SK-N-SH (cell line): Measurements from ENCODE around the gene LENG8. TPM values are rescaled to one million over a fixed set of nuclear protein-coding genes. Genes with fewer than 3 reads are reported as not detected.

Experiments
- CTCF ChIA-PET: fragments of 300-600, 350-600 bp; formaldehyde crosslinking; extraction: SDS; loops from one replicate; lab custom pipeline; 2021; lab: Yijun Ruan, JAX
- POLR2A ChIA-PET: fragments of 350-600 bp; sonication (Branson Sonifier 250); formaldehyde crosslinking; extraction: SDS; loops from one replicate; lab custom pipeline; 2020; ENCODE audit warnings: antibody characterized with exemption, inconsistent platforms; lab: Yijun Ruan, JAX
- DNase-seq: peaks from one replicate; pipeline ENCODE4 v3.0.0; 2012
- H2AFZ ChIP-seq: fragments of 200-600 bp; sonication (generic); 2 replicates; pipeline ENCODE4 v1.8.1; 2016; ENCODE audit warnings: antibody characterized with exemption, mild to moderate bottlenecking, low read depth
- H3F3A ChIP-seq: fragments of 200-600 bp; sonication (generic); replicated peaks from 2 replicates; pipeline ENCODE3; 2016; ENCODE audit warnings: antibody characterized with exemption, mild to moderate bottlenecking; ENCODE audit not compliant: insufficient read depth
- H3K27ac ChIP-seq, 2 experiments: fragments of 200-500 bp in 1 of 2; fragments of 200-600 bp in 1 of 2; sonication (Bioruptor generic) in 1 of 2; sonication (generic), shearing (Covaris generic) in 1 of 2; 2 replicates each; pipeline versions ENCODE4 v1.5.1 to v1.6.1; 2014 to 2016; ENCODE audit warnings: low read depth in 2 of 2, inconsistent platforms in 1 of 2, low read length in 1 of 2, mild to moderate bottlenecking in 1 of 2, mixed read lengths in 1 of 2
- H3K27me3 ChIP-seq: fragments of 200-600 bp; sonication (generic), shearing (Covaris generic); 2 replicates; pipeline ENCODE4 v1.6.1; 2016; ENCODE audit warnings: mixed run types; ENCODE audit not compliant: insufficient read depth
- H3K36me3 ChIP-seq, 2 experiments: fragments of 200-500 bp in 1 of 2; fragments of 200-600 bp in 1 of 2; sonication (Bioruptor generic) in 1 of 2; sonication (generic) in 1 of 2; replicated peaks in 1 of 2; 2 replicates each; pipeline versions ENCODE3 to v1.5.1; 2014 to 2016; ENCODE audit warnings: low read length in 1 of 2, mild to moderate bottlenecking in 1 of 2; ENCODE audit not compliant: insufficient read depth in 2 of 2, control insufficient read depth in 1 of 2
- H3K4me1 ChIP-seq, 2 experiments: fragments of 200-500 bp in 1 of 2; fragments of 200-600 bp in 1 of 2; sonication (Bioruptor generic) in 1 of 2; sonication (generic), shearing (Covaris generic) in 1 of 2; 2 replicates each; pipeline versions ENCODE4 v1.5.1 to v1.6.1; 2014 to 2016; ENCODE audit warnings: low read depth in 1 of 2, low read length in 1 of 2, mixed run types in 1 of 2; ENCODE audit not compliant: insufficient read depth in 2 of 2, control insufficient read depth in 1 of 2
- H3K4me2 ChIP-seq: fragments of 200-600 bp; sonication (generic), shearing (Covaris generic); 2 replicates; pipeline ENCODE4 v1.6.1; 2017; ENCODE audit warnings: mixed run types
- H3K4me3 ChIP-seq, 2 experiments: fragments of 200-500 bp in 1 of 2; fragments of 200-600 bp in 1 of 2; sonication (Bioruptor generic) in 1 of 2; sonication (generic), shearing (Covaris generic) in 1 of 2; 2 replicates each; pipeline versions ENCODE4 v1.5.1 to v1.8.1; 2014 to 2016; ENCODE audit warnings: low read depth in 2 of 2, inconsistent platforms in 1 of 2, low read length in 1 of 2, mild to moderate bottlenecking in 1 of 2, mixed read lengths in 1 of 2, moderate library complexity in 1 of 2
- H3K79me2 ChIP-seq: fragments of 200-600 bp; sonication (generic); 2 replicates; pipeline ENCODE4 v1.8.1; 2017; ENCODE audit warnings: mild to moderate bottlenecking; ENCODE audit not compliant: insufficient read depth
- H3K9ac ChIP-seq: fragments of 200-600 bp; sonication (generic); 2 replicates; pipeline ENCODE4 v1.6.1; 2017; ENCODE audit warnings: mixed run types
- H3K9me2 ChIP-seq: fragments of 200-600 bp; sonication (generic); 2 replicates; pipeline ENCODE4 v1.6.1; 2017; ENCODE audit warnings: mixed run types
- H3K9me3 ChIP-seq: fragments of 200-600 bp; sonication (generic); 2 replicates; pipeline ENCODE4 v1.6.1; 2017; ENCODE audit warnings: mixed run types, mild to moderate bottlenecking, moderate library complexity
- H4K20me1 ChIP-seq: fragments of 200-600 bp; sonication (generic); 2 replicates; pipeline ENCODE4 v1.6.1; 2017; ENCODE audit warnings: mild to moderate bottlenecking, mixed run types; ENCODE audit not compliant: insufficient read depth
- CHD2 ChIP-seq: fragments of 150-350 bp; IDR thresholded peaks from 2 replicates; pipeline ENCODE4 v1.6.1; 2018; ENCODE audit warnings: low read length; ENCODE audit not compliant: partially characterized antibody
- EP300 ChIP-seq, 2 experiments: IDR thresholded peaks; 2 replicates each; pipeline versions ENCODE4 v1.4.0 to v1.6.1; 2012; ENCODE audit warnings: borderline replicate concordance in 1 of 2, low read depth in 1 of 2, low read length in 1 of 2
- FOXJ3 ChIP-seq: sonication (generic); formaldehyde crosslinking; IDR thresholded peaks from 2 replicates; pipeline ENCODE4 v1.5.1; 2020; ENCODE audit warnings: mild to moderate bottlenecking, missing genetic modification reagents
- GABPA ChIP-seq: IDR thresholded peaks from 2 replicates; pipeline ENCODE4 v1.4.0; 2012; ENCODE audit warnings: low read depth, mild to moderate bottlenecking
- POLR2AphosphoS5 ChIP-seq: IDR thresholded peaks from 2 replicates; pipeline ENCODE4 v1.6.1; 2012; ENCODE audit warnings: low read depth, low read length
- RAD21 ChIP-seq: IDR thresholded peaks from 2 replicates; pipeline ENCODE4 v1.6.1; 2012; ENCODE audit warnings: mild to moderate bottlenecking, low read length
- RFX5 ChIP-seq: IDR thresholded peaks from 2 replicates; pipeline ENCODE4 v1.6.1; 2012; ENCODE audit warnings: mild to moderate bottlenecking, improper control_type of control experiment, low read length
- TAF1 ChIP-seq: IDR thresholded peaks from 2 replicates; pipeline ENCODE4 v1.6.1; 2012; ENCODE audit warnings: low read depth, mild to moderate bottlenecking, low read length, moderate library complexity, borderline replicate concordance
- TCF12 ChIP-seq: IDR thresholded peaks from 2 replicates; pipeline ENCODE4 v1.4.0; 2012
- TEAD4 ChIP-seq: IDR thresholded peaks from 2 replicates; pipeline ENCODE4 v1.4.0; 2012; ENCODE audit warnings: mild to moderate bottlenecking, borderline replicate concordance; ENCODE audit not compliant: insufficient read depth
- YY1 ChIP-seq: IDR thresholded peaks from 2 replicates; pipeline ENCODE4 v1.4.0; 2012; ENCODE audit warnings: low read depth, mild to moderate bottlenecking
- WGBS: methylation state at CpG from one replicate; pipeline ENCODE4 v1.1.6; 2017; ENCODE audit warnings: low lambda C conversion rate; 5-methylcytosine and 5-hydroxymethylcytosine counted together
- polyA plus RNA-seq, 3 experiments: library from polyadenylated mRNA; depleted of rRNA; stranded (reverse); fragments of >200 nt; gene quantifications; 2 replicates each; pipeline ENCODE4 v1.2.3, GENCODE V29; 2012
- TF ChIP-seq, protein P1 (sequence below): fragments of 200-600 bp; sonication (generic); IDR thresholded peaks from 2 replicates; pipeline ENCODE4 v1.6.1; 2017; ENCODE audit warnings: antibody characterized with exemption, mild to moderate bottlenecking, moderate library complexity
- TF ChIP-seq, protein P2 (sequence below): IDR thresholded peaks from 2 replicates; pipeline ENCODE4 v1.4.0; 2012; ENCODE audit warnings: low read depth, borderline replicate concordance
- TF ChIP-seq, protein P3 (sequence below): IDR thresholded peaks from 2 replicates; pipeline ENCODE4 v1.6.1; 2012; ENCODE audit warnings: mild to moderate bottlenecking, low read depth, low read length, moderate library complexity

LENG8 gene
- polyA plus RNA-seq, 1 of the 3 experiments (the other 2 are of a cell fraction): 84.0 TPM

DNA sequence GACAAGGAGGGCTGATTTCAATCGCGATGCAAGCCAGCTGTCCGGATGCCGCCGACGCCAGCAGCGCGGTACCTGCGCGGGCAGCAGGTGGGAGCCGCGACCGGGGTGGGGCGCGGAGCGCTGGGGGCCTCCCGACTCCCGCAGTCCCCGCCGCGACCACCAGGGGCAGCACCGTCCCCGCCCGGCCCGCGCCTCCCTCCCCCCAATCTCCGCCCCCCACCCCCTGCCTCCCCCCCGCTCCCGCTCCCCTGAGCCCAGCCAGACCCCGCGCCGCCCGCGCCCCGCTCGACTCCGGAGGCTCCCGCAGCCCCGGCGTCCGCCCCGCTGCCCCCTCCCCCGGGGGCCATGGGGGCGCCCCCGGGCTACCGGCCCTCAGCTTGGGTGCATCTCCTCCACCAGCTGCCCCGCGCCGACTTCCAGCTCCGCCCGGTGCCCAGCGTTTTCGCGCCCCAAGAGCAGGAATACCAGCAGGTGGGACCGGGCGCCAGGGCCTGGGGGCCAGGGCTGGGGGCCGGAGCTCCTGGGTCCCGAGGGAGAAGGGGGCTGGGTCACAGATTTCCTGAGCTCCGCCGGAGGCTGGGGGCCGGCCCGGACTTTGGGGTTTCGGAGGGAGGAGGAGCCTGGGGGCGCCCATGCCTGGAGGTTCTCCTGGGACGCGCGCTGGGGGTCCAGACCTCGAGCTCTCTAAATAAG lies 33.6 kb upstream of the LENG8 start, which contains the start of gene TTYH1:
Gene TTYH1, plus strand, starts transcription at position 257 of the 693 bp plus-strand sequence. Its CDS starts 89 bp downstream, at position 346.
- Histone ChIP-seq H3K9ac (no peak within 1 kb of the TSS), H4K20me1 (no peaks in the 10 kb centered on the region), H3K36me3 (no peaks in the 10 kb centered on the region), H2AFZ (no peak within 1 kb of the TSS), H3K27me3 (peaks cover 50% of the 10 kb centered on the region), H3K4me1 (no peaks in the 10 kb centered on the region), H3K4me3 (no peak within 1 kb of the TSS), H3K4me2 (no peak within 1 kb of the TSS), H3F3A (peaks cover 5% of the 10 kb centered on the region), H3K79me2 (no peaks in the 10 kb centered on the region), H3K9me2 (no peaks in the 10 kb centered on the region), H3K9me3 (no peaks in the 10 kb centered on the region), H3K27ac (no peak within 1 kb of the TSS)
- POLR2A ChIA-PET: no interaction called here
- whole genome bisulfite sequencing: 9% methylated on average over 9 of the region's 68 CpGs
- peak; percentile 88 for DNase-seq
- CTCF ChIA-PET: interaction anchor here (0.6 to 2.2 kb wide), 5 partner anchors 10 to 622 kb away, joined by 3 to 8 read pairs (median 4); no protein-coding TSS in a partner anchor
- TF ChIP-seq, protein P1, sequence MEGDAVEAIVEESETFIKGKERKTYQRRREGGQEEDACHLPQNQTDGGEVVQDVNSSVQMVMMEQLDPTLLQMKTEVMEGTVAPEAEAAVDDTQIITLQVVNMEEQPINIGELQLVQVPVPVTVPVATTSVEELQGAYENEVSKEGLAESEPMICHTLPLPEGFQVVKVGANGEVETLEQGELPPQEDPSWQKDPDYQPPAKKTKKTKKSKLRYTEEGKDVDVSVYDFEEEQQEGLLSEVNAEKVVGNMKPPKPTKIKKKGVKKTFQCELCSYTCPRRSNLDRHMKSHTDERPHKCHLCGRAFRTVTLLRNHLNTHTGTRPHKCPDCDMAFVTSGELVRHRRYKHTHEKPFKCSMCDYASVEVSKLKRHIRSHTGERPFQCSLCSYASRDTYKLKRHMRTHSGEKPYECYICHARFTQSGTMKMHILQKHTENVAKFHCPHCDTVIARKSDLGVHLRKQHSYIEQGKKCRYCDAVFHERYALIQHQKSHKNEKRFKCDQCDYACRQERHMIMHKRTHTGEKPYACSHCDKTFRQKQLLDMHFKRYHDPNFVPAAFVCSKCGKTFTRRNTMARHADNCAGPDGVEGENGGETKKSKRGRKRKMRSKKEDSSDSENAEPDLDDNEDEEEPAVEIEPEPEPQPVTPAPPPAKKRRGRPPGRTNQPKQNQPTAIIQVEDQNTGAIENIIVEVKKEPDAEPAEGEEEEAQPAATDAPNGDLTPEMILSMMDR: peak; percentile 33
- no peak for TF ChIP-seq RAD21
- no peak for TF ChIP-seq EP300 (IDR thresholded peaks at IDR 0.05; ENCODE audit: borderline replicate concordance in 1 of 2, low read depth in 1 of 2, low read length in 1 of 2)

DNA sequence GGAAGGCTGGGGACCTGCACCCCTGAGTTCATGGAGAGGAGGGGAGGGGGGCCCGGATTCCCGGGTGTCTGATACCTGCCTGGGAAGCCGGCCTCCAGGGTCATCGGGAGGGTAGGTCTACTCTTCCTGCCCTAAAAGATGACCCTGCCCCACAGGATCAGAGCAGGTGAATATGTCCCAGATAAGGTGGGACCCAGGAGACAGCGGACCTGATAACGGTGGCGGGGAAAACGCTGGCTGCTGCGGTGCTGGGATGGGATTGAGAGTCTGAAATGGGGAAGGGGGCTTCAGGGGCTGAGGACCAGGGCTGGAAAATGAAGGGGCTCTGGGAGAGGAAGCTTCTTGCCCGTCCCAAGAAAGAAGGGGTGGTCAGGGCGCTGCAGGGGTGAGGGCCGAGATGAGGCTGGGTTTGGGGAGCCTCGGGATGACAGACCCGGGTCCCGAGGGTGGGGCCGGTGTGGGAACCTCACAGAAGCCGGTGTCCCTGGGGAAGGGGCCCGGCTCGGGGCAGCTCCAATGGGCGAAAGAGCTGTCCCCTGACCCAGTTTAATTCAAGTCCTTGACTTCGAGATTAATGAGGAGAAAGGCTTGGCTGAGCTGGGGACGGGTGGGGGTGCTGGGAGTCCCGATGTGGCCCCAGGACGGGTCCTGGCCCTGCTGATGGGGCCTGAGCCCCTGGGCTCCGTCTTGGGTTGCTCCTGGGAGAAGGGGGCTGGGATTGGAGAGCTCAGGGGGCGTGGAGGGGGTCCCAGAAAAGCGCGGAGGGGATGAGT lies 32.9 kb upstream of the LENG8 start:
- Histone ChIP-seq H3K9ac (no peak overlapping the region), H3K27me3 (peaks cover 49% of the 10 kb centered on the region), H2AFZ (no peak overlapping the region), H3K4me3 (no peak overlapping the region), H3F3A (peaks cover 5% of the 10 kb centered on the region), H3K4me1 (no peaks in the 10 kb centered on the region), H3K36me3 (no peaks in the 10 kb centered on the region), H3K9me2 (no peaks in the 10 kb centered on the region), H4K20me1 (no peaks in the 10 kb centered on the region), H3K9me3 (no peaks in the 10 kb centered on the region), H3K4me2 (no peak overlapping the region), H3K27ac (no peak overlapping the region), H3K79me2 (no peaks in the 10 kb centered on the region)
- TF ChIP-seq YY1 (no peak), GABPA (no peak), RFX5 (no peak), TAF1 (no peak), CHD2 (no peak), POLR2AphosphoS5 (no peak), FOXJ3 (CRISPR knock-in tag) (no peak), TCF12 (no peak), TEAD4 (no peak)
- TF ChIP-seq, protein P1: no peak
- TF ChIP-seq, protein P2, sequence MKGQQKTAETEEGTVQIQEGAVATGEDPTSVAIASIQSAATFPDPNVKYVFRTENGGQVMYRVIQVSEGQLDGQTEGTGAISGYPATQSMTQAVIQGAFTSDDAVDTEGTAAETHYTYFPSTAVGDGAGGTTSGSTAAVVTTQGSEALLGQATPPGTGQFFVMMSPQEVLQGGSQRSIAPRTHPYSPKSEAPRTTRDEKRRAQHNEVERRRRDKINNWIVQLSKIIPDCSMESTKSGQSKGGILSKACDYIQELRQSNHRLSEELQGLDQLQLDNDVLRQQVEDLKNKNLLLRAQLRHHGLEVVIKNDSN: no peak
- TF ChIP-seq, protein P3, sequence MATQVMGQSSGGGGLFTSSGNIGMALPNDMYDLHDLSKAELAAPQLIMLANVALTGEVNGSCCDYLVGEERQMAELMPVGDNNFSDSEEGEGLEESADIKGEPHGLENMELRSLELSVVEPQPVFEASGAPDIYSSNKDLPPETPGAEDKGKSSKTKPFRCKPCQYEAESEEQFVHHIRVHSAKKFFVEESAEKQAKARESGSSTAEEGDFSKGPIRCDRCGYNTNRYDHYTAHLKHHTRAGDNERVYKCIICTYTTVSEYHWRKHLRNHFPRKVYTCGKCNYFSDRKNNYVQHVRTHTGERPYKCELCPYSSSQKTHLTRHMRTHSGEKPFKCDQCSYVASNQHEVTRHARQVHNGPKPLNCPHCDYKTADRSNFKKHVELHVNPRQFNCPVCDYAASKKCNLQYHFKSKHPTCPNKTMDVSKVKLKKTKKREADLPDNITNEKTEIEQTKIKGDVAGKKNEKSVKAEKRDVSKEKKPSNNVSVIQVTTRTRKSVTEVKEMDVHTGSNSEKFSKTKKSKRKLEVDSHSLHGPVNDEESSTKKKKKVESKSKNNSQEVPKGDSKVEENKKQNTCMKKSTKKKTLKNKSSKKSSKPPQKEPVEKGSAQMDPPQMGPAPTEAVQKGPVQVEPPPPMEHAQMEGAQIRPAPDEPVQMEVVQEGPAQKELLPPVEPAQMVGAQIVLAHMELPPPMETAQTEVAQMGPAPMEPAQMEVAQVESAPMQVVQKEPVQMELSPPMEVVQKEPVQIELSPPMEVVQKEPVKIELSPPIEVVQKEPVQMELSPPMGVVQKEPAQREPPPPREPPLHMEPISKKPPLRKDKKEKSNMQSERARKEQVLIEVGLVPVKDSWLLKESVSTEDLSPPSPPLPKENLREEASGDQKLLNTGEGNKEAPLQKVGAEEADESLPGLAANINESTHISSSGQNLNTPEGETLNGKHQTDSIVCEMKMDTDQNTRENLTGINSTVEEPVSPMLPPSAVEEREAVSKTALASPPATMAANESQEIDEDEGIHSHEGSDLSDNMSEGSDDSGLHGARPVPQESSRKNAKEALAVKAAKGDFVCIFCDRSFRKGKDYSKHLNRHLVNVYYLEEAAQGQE: no peak
- ChIA-PET POLR2A (no interaction called here), CTCF (interaction anchor here (0.6 to 2.2 kb wide), 4 partner anchors 9 to 40 kb away, joined by 3 to 8 read pairs (median 4); no protein-coding TSS in a partner anchor)
- WGBS: 2% methylated on average over 21 of the region's 28 CpGs
- no peak for DNase-seq
